NCI-H1436 (cell line): ENCODE data around the gene COLEC11.
"Not testable (repeated sequence)": the region's sequence is repeated elsewhere in the genome, so short reads cannot be mapped to it uniquely, and the experiment has no call there.

Source experiments
- DNase-seq: peaks from one replicate; lab custom pipeline; 2025; lab: John Stamatoyannopoulos, UW

Gene COLEC11

DNA sequence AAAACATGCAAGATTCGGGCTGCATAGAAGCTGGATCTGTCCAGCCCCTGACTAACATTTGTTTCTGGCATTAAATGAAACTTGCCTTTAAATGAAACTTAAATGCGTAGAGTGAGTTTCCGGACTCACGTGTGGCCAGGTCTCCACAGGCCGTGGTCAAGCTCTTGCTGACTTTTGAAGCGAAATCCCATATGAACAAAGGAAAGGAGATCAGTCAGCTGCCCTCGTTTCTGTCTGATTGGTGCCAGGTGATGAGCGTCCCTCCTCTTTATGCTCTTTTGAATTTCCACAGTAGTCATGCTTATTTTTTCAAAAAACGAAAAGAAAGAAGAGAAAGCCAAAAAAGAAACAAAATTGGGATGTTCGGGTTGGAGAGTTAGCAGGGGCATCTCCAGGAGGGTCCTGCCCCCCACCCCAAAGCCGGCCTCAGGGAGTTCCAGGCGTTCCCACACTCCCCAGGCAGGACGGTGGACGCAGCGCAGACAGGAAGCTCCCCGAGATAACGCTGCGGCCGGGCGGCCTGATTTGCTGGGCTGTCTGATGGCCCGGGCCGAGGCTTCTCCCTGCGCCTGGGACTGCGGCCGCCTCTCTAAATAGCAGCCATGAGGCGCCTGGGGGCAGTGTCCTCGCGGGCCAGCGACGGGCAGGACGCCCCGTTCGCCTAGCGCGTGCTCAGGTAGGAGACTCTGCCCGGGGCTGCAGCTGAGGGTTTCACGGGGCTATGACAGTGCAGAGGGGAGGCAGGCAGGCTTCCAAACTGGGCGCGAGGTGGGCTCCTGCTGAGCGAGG is at the start of gene COLEC11:
TSS of gene COLEC11 (plus strand) at position 620 of the 789 bp plus-strand sequence. CDS start 9,229 bp downstream, outside the sequence.
- no peak for DNase-seq

DNA sequence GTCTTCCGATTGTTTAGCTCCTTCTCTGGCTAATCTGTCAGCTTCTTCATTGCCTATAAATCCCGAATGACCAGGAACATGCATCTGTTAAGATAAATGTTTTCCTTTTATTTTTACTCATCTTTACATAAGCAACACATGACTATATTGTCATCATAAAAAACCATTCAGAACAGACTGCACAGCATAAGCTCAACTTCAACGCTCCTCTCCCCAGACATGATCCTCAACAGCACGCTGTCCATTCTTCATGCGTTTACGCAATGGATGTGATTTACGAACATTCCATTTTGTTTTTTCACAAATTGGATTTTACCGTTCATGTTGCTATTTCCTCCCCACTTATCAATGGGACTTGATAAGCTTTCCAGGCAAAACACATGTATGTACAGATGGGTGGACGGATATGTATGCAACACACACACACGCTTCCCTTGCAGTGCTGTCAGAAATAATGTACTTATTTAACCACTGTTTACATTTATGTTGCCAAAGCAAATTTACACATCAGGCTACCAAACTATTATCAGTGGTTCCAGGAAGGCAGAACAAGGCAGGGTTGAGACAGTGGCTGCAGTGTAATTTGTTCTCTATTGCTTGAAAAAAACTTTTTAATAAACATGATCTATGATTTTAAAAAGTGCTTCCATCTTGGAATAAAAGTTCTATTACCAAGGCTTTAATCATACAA is 49.0 kb upstream of the COLEC11 start:
- DNase-seq: no peak

DNA sequence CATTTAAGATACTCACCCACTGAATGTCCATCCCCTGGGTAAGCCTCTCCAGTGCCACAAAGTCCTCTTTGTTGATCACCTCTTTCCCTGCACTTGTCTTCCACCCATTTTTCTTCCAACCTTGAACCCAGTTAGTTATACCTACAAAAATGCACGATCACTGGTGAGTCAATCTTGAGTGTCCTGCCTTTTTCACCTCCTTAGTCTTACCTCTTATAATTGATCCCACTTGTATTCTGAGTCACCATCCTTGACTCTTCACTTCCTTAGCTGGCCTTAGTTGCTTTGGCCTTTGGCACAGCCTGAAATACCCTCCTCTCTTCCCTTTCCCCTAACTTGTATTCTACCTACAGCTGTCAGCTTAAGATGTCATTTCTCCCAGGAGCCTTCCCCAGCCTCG is 47.0 kb upstream of the COLEC11 start:
- DNase-seq: no peak

GRCh38 chr2:3553946-3554345 is 41.0 kb upstream of the COLEC11 start:
- DNase-seq: no peak

GRCh38 chr2:3557639-3558204 is 37.2 kb upstream of the COLEC11 start:
- no peak for DNase-seq

- peak; percentile 97 for DNase-seq
Observed at GRCh38 chr2:3558205-3559014, 36.5 kb upstream of the COLEC11 start, which contains the start of gene RNASEH1. Gene RNASEH1, minus strand, starts transcription at chr2:3558333. Its CDS starts 73 bp downstream, at chr2:3558260.

- no peak for DNase-seq
Observed at GRCh38 chr2:3563521-3563976, 31.4 kb upstream of the COLEC11 start.

- no peak for DNase-seq
Observed at GRCh38 chr2:3565117-3565516, 29.8 kb upstream of the COLEC11 start.

DNA sequence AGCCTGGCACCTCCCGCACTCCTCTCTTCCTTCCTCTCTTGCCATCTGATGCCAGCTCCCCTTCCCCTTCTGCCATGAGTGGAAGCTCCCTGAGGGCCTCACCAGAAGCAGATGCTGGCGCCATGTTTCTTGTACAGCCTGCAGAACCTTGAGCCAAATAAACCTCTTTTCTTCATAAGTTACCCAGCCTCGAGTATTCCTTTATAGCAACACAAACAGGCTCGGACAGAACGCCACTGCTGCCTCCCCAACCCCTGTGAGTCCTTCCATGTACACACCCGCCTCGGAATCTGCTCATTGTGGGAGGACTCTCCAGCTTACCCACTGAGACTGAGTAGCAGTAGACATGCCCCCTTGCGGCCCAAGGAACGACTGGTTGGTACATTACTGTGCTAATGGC is 28.1 kb upstream of the COLEC11 start:
- no peak for DNase-seq

GRCh38 chr2:3569656-3570055 is 25.3 kb upstream of the COLEC11 start:
- not testable (repeated sequence) for DNase-seq

DNA sequence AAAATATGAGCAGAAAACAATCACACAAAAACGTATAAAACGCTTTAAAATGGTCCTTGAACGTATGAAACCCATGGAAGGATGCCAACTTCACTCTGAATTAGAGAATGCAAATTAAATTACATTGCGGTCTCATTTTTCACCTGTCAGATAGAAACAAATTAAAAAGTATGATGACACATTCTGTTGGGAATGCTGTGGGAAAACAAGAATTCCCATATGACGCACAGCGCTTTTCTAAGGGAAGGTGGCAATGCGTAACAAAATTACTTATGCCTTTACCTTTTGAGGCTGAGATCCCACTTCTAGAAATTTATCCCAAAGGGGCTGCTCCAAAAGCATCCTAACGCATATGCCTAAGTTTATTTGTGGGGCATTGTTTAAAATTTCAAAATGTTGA is 23.6 kb upstream of the COLEC11 start:
- DNase-seq: no peak

DNA sequence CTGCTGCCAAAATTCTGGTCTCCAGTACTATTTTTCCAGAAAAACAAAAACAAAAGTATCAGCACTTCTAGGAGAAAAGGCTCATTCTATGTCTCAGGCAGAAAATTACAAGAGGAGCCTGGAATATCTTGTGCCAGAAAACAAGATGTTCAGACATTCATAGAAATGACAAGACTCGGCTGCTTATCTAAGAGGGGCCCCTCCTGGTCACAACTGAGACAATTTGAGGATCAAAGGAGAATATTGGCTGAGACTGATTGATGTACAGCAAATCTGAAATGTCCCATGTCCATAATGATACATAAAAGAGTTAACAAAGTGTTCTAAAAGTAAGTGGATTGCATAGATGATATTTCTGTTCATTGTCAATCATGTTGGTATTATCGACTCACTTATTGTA is 22.3 kb upstream of the COLEC11 start:
- no peak for DNase-seq

GRCh38 chr2:3574155-3574554 is 20.8 kb upstream of the COLEC11 start:
- DNase-seq: no peak

DNA sequence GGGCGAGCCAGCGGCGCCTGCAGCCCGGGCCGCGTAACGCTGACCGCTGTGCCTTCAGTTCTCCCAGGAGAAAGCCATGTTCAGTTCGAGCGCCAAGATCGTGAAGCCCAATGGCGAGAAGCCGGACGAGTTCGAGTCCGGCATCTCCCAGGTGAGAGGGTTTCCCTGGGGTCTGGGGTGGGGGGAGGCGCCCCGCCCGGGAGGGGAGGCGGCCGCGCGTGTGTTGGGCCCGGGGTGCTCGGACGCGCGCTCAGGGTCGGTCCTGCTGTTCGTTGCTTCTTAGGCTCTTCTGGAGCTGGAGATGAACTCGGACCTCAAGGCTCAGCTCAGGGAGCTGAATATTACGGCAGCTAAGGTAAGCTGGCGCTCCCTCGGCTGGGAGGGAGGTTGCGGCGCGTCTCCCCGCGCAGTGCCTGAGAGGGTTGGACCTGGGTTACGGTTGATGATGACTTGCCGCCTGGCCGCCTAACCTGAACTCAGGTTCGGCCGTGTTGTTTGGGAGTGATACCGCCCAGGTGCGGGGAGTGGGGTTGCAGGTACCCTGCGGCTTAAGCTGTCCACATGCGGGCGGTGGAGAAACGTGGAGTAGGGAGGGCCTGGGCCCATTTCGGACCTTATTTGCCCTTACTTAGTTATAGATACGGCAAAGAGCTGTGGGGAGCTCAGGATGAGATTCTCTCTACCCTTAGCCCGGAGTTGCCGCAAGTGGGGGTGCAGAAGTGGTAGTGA is 19.2 kb upstream of the COLEC11 start:
- no peak for DNase-seq

GRCh38 chr2:3576263-3576630 is 18.7 kb upstream of the COLEC11 start:
- DNase-seq: not testable (repeated sequence)

DNA sequence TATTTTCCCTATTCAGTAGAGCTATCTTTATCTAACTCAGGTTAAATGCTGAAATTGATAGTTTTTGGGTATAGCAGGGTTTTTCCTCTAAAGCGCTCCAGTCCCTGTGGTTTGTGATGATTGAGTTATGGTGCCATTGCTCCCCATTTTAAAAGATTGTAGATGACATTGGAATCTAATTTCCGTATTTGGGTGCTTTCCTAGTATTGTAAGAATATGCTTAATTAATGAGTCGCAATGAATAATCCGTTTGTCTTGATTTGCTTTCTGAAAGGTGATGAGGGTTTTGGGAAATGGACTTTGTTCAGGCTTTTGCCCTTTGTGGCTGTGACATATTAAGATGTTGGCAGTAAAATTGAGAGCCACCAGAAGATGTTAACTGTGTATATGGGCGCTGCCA is 15.9 kb upstream of the COLEC11 start:
- DNase-seq: no peak

DNA sequence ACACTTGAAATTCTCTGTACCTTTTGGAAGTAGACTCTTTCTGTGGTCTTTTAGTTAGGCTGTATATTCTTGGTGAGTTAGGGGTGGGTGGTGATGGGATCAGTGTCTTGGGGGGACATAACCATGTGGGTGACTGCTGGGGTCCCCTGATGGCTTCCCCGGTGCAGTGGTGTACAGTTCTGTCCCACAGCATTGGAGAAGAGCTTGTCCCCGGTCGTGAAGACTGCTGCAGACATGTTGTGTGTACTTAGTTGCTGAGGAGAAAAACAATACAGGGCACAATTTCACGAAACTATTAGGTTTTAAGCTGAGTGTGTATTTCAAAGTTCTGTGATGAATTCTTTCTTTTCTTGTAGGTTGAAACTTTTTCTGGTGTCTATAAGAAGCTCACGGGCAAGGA is 14.5 kb upstream of the COLEC11 start:
- DNase-seq: no peak

GRCh38 chr2:3581367-3582262 is 13.3 kb upstream of the COLEC11 start:
- DNase-seq: no peak

- no peak for DNase-seq
Observed at GRCh38 chr2:3584076-3584475, 10.8 kb upstream of the COLEC11 start.

DNA sequence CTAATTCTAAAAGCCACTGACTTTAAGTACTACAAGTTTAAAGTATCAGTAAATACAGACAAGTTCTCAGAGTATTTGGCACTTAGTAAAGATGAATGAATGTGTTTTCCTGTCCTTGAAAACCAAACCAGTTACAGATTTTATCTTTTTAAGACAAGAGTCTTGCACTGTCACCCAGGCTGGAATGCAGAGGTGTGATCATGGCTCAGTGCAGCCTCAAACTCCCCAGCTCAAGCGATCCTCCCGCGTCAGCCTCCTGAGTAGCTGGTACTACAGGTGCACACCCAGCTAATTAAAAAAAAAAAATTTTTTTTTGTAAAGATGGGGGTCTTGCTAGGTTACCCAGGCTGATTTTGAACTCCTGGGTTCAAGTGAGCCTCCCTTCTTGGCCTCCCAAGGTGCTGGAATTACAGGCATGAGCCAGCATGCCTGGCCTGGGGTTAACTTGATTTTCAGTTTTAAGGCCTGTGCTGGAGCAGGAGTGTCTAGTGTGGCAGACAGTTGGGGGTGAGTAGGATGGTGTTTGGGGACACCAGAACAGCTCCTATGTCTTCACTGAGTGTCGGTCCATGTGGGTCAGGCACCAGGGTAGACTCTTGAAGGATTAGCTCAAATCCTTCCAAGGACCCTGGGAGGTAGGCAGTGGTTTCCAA is 10.2 kb upstream of the COLEC11 start:
- no peak for DNase-seq
